IMR-90 (cell line): ENCODE results near the gene HDAC10. TPM values are rescaled to one million over a fixed set of nuclear protein-coding genes. Genes with fewer than 3 reads are reported as not detected.

ENCODE experiments used
- BHLHE40 ChIP-seq: fragments of 150-350 bp; IDR thresholded peaks from 2 replicates; pipeline ENCODE4 v1.6.1; 2016; ENCODE audit warnings: mild to moderate bottlenecking, low read depth, low read length
- CHD1 ChIP-seq: IDR thresholded peaks from 2 replicates; pipeline ENCODE4 v1.6.1; 2012; ENCODE audit warnings: low read depth, low read length, improper control_type of control experiment
- CTCF ChIP-seq: conservative IDR thresholded peaks from 2 replicates; pipeline ENCODE4 v1.5.1; 2012; ENCODE audit warnings: mild to moderate bottlenecking, low read depth, low read length, improper control_type of control experiment
- NFE2L2 ChIP-seq: fragments of 150-350 bp; IDR thresholded peaks from 2 replicates; pipeline ENCODE4 v1.6.1; 2016; ENCODE audit warnings: low read depth, mild to moderate bottlenecking, low read length
- RFX5 ChIP-seq: IDR thresholded peaks from 2 replicates; pipeline ENCODE4 v1.8.0; 2012; ENCODE audit warnings: low read depth, mild to moderate bottlenecking, low read length, moderate library complexity
- polyA plus RNA-seq, 3 experiments: library from polyadenylated mRNA; depleted of rRNA; stranded (reverse); fragments of >200 nt; gene quantifications; 2 replicates each; pipeline ENCODE4 v1.2.3, GENCODE V29; 2012; ENCODE audit warnings: low replicate concordance in 1 of 3
- total RNA-seq: library from RNA; depleted of rRNA; stranded (reverse); fragments of >200 nt; gene quantifications from 2 replicates; pipeline ENCODE4 v1.2.3, GENCODE V29; 2012

HDAC10 gene
- total and polyA plus RNA-seq, 2 of the 4 experiments (the other 2 are of a cell fraction), result 3.9 to 35.7 TPM

- TF ChIP-seq CTCF (no peak), NFE2L2 (no peak), RFX5 (no peak), CHD1 (no peak), BHLHE40 (no peak)
Observed at GRCh38 chr22:50208430-50208938, 42.6 kb downstream of the HDAC10 start (continued).
